ENCODE results near the gene KRT28.
"Not testable (repeated sequence)": the region's sequence is repeated elsewhere in the genome, so short reads cannot be mapped to it uniquely, and the experiment has no call there.

The KRT28 gene

GRCh38 chr17:40750391-40750790 is 49.4 kb downstream of the KRT28 start:
- no peak overlapping the region for H3K27ac ChIP-seq (ENCODE audit: poor library complexity, severe bottlenecking)
- no peak overlapping the region for H3K4me3 ChIP-seq (ENCODE audit: severe bottlenecking)
- no peak for DNase-seq (ENCODE audit: low spot score)
- H3K27me3 ChIP-seq (ENCODE audit: insufficient read depth, poor library complexity, severe bottlenecking): peaks cover 10% of the 10 kb centered on the region
- no peak for ATAC-seq (ENCODE audit: low read depth)
- no peaks in the 10 kb centered on the region for H3K36me3 ChIP-seq (ENCODE audit: low read depth)
- TF ChIP-seq, protein P1, sequence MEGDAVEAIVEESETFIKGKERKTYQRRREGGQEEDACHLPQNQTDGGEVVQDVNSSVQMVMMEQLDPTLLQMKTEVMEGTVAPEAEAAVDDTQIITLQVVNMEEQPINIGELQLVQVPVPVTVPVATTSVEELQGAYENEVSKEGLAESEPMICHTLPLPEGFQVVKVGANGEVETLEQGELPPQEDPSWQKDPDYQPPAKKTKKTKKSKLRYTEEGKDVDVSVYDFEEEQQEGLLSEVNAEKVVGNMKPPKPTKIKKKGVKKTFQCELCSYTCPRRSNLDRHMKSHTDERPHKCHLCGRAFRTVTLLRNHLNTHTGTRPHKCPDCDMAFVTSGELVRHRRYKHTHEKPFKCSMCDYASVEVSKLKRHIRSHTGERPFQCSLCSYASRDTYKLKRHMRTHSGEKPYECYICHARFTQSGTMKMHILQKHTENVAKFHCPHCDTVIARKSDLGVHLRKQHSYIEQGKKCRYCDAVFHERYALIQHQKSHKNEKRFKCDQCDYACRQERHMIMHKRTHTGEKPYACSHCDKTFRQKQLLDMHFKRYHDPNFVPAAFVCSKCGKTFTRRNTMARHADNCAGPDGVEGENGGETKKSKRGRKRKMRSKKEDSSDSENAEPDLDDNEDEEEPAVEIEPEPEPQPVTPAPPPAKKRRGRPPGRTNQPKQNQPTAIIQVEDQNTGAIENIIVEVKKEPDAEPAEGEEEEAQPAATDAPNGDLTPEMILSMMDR (IDR thresholded peaks at IDR 0.05; ENCODE audit: poor library complexity, severe bottlenecking): no peak
- no peaks in the 10 kb centered on the region for H3K4me1 ChIP-seq (ENCODE audit: insufficient read depth, poor library complexity, severe bottlenecking)
- peaks cover 3% of the 10 kb centered on the region for H3K9me3 ChIP-seq (ENCODE audit: severe bottlenecking)

GRCh38 chr17:40748666-40749065 is 51.1 kb downstream of the KRT28 start:
- ATAC-seq (ENCODE audit: low read depth): not testable (repeated sequence)

More at GRCh38 chr17:40748666-40749065, 51.1 kb downstream of the KRT28 start:
- not testable (repeated sequence) for H3K9me3 ChIP-seq (ENCODE audit: severe bottlenecking); H3K36me3 ChIP-seq (ENCODE audit: low read depth); H3K4me1 ChIP-seq (ENCODE audit: insufficient read depth, poor library complexity, severe bottlenecking); H3K27ac ChIP-seq (ENCODE audit: poor library complexity, severe bottlenecking); DNase-seq (ENCODE audit: low spot score); H3K27me3 ChIP-seq (ENCODE audit: insufficient read depth, poor library complexity, severe bottlenecking); H3K4me3 ChIP-seq (ENCODE audit: severe bottlenecking)
